Stimulated activated memory B cell treated with anti-CD40 and anti-IgM and Interleukin-4, amounts not matched to agents 10 μg/mL and 1 μg/mL and 100 μg/mL, for 72 hours (primary cell): ENCODE results near the gene NAV2.

Experiments used
- ATAC-seq: fragments of 150-1000 bp; cut with Tn5 transposase; 2 replicates; pipeline ENCODE4 v1.10.0; 2021
- H3K27ac Mint-ChIP-seq: one replicate; pipeline ENCODE4 v1.8.0; 2022; ENCODE audit warnings: mild to moderate bottlenecking, mixed read lengths
- H3K27me3 Mint-ChIP-seq: one replicate; pipeline ENCODE4 v1.8.0; 2022; ENCODE audit warnings: mixed read lengths
- H3K36me3 Mint-ChIP-seq: one replicate; pipeline ENCODE4 v1.8.0; 2022; ENCODE audit warnings: mixed read lengths
- H3K4me1 Mint-ChIP-seq: one replicate; pipeline ENCODE4 v1.8.0; 2022; ENCODE audit warnings: mixed read lengths
- H3K4me3 Mint-ChIP-seq: one replicate; pipeline ENCODE4 v1.8.0; 2022; ENCODE audit warnings: mild to moderate bottlenecking, moderate library complexity, mixed read lengths
- H3K9me3 Mint-ChIP-seq: one replicate; pipeline ENCODE4 v1.8.0; 2022; ENCODE audit warnings: mixed read lengths

The NAV2 gene

DNA sequence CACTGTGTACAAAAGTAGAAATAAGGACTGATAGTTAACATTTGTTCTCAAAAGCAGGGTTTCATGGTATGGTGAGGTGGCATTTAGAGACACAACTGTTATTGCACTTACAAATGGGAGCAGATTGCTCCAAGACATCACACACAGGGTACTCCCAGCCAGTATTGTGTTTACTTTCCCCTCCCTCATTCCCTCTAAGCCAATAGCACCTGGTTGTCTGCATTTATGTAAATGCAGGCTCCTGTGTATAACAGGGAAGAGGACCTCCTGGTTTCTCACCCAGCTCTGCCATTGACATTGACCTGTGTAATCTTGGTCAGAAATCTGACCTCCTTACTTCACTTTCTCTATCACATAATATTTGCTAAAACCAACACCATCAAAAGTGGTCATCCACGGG is 154.4 kb downstream of the NAV2 start:
- no peaks in the 10 kb centered on the region for H3K4me1 Mint-ChIP-seq
- H3K36me3 Mint-ChIP-seq: no peaks in the 10 kb centered on the region

DNA sequence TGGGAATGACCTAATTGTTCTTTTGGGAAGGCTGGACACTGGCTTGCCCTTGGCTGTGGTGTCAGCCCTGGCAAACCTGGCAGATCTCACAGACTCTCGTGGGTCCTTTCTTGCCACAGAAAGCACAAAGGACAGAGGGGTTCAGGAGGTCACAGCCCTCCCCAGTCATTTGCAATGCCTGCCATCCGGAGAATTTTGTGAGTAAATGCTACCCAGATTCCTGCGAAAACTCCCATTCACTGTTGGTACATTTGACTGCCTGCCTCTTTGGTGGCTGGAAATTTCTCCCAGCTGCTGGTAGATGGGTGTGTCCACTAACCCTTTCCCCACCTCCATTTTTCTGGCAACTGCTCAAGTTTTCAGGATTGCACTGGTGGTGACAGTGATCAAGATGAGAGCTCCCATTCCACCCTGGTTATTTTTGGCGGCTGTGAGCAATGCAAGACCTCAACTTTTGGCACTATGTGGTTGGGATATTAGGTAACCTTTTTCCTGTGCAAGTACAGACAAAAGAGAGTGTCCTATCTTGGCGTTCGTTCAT is 155.7 kb downstream of the NAV2 start:
- ATAC-seq: no peak
- H3K4me1 Mint-ChIP-seq: no peaks in the 10 kb centered on the region
- H3K36me3 Mint-ChIP-seq: no peaks in the 10 kb centered on the region
- H3K9me3 Mint-ChIP-seq: no peaks in the 10 kb centered on the region
- H3K4me3 Mint-ChIP-seq: no peak overlapping the region
- no peak overlapping the region for H3K27ac Mint-ChIP-seq
- no peaks in the 10 kb centered on the region for H3K27me3 Mint-ChIP-seq

More for the DNA sequence above, 154.4 kb downstream of the NAV2 start:
- no peaks in the 10 kb centered on the region for H3K27me3 Mint-ChIP-seq
- no peak overlapping the region for H3K27ac Mint-ChIP-seq
- H3K9me3 Mint-ChIP-seq: no peaks in the 10 kb centered on the region
- no peak overlapping the region for H3K4me3 Mint-ChIP-seq
- no peak for ATAC-seq

DNA sequence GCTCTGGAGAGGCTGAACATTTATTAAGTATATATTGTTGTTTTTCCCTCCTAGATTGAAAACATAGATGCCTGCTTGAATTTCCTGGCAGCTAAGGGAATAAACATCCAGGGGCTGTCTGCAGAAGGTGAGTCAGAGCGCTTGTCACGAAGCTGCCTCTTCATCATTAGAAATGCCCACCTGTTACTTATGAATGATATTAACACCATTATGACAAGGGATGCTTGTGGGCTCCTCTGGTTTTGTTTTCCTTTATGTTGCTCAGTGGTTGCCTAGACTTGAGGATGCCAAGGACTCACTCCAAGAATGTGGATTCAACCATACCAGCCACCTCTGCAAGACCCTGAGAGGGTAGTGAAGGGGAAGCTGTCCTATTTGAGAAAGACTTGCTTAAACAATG is 156.2 kb downstream of the NAV2 start:
- Mint-ChIP-seq H3K36me3 (no peaks in the 10 kb centered on the region), H3K27me3 (no peaks in the 10 kb centered on the region), H3K9me3 (no peaks in the 10 kb centered on the region), H3K27ac (no peak overlapping the region), H3K4me3 (no peak overlapping the region), H3K4me1 (no peaks in the 10 kb centered on the region)
- ATAC-seq: no peak

DNA sequence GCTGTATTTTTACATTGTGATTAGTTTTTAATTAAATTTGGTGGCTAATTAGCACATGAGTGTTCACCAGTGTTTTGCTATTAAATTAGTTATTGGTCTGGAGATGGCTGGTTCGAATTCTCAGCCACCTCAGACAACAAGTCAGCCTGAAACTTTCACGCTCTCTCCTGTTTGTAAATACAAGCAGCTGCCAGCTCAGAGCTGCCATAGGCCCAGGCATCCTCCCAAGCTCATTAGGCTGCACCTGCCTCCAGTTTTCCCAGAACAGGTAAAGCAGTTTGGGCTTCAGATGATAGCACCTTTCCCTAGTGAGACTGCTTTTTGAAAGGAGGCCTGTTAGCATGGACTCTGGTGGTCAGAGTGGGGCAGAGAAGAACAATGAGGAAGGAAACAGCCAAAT is 156.8 kb downstream of the NAV2 start:
- Mint-ChIP-seq H3K27ac (no peak overlapping the region), H3K9me3 (no peaks in the 10 kb centered on the region), H3K4me1 (no peaks in the 10 kb centered on the region), H3K27me3 (no peaks in the 10 kb centered on the region), H3K36me3 (no peaks in the 10 kb centered on the region), H3K4me3 (no peak overlapping the region)
- no peak for ATAC-seq

DNA sequence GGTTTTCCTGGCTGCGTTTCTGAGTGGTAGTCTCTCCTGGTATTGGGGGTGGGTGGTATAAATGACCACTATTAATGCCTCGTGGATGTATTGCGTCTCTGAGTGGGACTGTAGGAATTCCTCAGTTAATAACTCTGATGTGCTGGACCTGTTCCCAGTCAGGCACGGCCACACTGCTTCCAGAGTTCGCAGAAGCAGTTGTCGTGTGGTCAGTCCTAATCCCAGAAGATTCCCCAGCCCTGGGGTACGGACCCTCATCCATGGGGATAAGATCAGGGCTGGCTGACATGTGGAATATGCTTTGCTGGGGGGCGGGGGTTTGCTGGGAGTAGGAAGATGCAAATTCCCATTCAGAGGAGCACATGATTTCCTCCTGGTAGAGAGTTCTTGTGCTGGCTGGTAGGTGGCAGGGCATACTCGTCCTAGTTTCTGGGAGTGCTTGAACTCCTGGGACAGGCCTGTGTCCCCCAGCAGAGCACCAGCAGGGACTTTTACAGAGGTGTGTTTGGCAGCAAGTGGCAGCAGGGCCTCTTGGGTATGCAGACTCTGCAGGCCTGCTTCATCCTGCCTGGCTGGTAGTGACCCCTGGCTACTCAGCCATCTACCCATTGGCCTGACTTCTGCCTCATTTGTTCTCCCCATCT is 157.4 kb downstream of the NAV2 start:
- H3K9me3 Mint-ChIP-seq: no peaks in the 10 kb centered on the region
- H3K36me3 Mint-ChIP-seq: no peaks in the 10 kb centered on the region
- H3K4me1 Mint-ChIP-seq: no peaks in the 10 kb centered on the region
- H3K27me3 Mint-ChIP-seq: no peaks in the 10 kb centered on the region
- ATAC-seq: no peak
- H3K27ac Mint-ChIP-seq: no peak overlapping the region
- H3K4me3 Mint-ChIP-seq: no peak overlapping the region

DNA sequence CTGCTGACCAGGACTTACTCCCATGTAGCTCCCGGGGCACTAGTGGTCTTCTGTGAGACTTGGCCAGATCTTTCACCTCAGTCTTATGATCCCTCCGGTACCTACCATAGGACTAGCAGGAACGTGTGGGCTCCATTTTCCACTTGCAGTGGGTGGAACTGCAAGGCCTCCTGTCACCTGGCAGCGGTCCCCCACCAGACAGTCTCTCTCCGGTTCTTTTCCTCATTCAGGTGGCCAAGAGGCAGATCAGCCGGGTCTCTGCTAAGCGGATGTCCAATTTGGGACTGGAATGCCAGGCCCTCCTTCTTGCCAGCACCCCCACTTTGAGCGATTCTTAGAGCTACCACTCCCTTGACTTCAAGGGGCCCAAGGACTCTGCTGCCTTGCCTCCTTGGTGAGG is 158.9 kb downstream of the NAV2 start:
- Mint-ChIP-seq H3K27me3 (no peaks in the 10 kb centered on the region), H3K4me1 (no peaks in the 10 kb centered on the region), H3K36me3 (no peaks in the 10 kb centered on the region), H3K4me3 (no peak overlapping the region), H3K27ac (no peak overlapping the region), H3K9me3 (no peaks in the 10 kb centered on the region)
- no peak for ATAC-seq

DNA sequence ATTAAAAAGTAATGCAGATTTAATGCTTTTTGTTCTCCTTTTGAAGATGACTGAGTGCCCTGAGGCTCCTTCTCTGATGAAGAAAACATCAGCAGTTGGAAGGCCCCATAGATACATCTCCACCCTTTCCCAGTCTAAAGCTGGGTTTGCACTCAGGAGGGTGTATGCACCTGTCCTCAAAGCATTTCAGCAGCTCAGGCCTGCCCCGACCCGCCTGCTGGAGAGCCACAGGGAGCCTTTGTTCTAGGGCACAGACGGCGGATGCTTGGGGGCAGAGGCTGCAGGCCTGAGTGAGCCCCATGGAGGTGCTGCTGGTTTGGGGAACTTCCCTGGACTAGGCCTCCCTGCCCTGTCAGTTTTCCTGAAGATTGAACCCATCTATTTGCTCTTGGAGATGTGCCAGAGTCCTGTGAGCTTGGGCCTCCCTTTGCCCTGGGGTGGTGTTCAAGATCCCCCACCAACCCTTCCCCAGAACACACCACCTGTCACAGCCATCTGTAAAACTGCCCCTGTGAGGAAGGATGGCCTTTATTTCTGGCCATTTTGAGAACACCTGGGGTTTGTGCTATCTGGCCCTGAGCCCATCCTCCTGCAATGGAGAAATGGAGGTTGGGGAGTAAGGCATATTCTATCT is 160.0 kb downstream of the NAV2 start:
- no peak overlapping the region for H3K4me3 Mint-ChIP-seq
- no peaks in the 10 kb centered on the region for H3K27me3 Mint-ChIP-seq
- no peaks in the 10 kb centered on the region for H3K9me3 Mint-ChIP-seq
- H3K4me1 Mint-ChIP-seq: no peaks in the 10 kb centered on the region
- no peak for ATAC-seq
- H3K36me3 Mint-ChIP-seq: no peaks in the 10 kb centered on the region
- H3K27ac Mint-ChIP-seq: no peak overlapping the region

DNA sequence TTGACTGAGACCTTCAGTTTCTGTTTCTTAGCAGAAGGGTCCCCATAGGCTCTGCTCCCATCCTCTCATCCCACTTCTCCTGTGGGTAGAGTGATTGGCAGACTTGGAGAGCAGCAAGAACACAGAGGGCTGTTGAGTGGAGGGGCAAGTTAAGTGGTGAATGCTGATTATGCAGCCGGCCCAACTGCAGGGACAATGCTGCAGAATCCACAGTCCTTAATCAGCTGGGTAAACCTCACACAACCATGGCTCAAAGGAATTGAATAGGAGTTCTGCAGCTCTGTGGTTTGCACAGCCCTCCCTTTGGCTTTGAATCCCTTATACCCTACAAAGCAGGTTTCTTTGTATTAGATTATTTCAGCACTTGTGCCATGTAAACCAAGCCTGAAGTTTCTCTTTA is 161.1 kb downstream of the NAV2 start:
- Mint-ChIP-seq H3K9me3 (no peaks in the 10 kb centered on the region), H3K27ac (no peak overlapping the region), H3K4me1 (no peaks in the 10 kb centered on the region), H3K4me3 (no peak overlapping the region), H3K27me3 (no peaks in the 10 kb centered on the region), H3K36me3 (no peaks in the 10 kb centered on the region)
- ATAC-seq: no peak

DNA sequence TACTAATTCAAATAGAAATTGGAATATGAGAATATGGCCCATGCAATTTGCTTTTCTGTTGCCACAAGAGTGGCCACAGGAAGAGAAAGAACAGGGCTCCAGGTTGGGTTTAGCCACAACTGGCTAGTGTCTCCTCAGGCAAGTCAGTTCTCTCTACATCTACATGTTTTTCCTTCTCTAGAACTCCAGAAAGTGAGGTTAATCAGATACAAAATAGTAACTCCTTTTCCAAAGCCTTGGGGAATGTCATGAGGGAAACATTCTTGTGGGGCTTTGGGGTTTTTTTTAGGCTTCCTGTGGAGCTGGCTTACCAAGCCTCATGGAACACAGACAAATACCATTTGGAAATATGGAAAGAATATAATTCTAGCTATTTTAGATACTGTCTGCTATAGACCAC is 161.6 kb downstream of the NAV2 start:
- no peak for ATAC-seq

DNA sequence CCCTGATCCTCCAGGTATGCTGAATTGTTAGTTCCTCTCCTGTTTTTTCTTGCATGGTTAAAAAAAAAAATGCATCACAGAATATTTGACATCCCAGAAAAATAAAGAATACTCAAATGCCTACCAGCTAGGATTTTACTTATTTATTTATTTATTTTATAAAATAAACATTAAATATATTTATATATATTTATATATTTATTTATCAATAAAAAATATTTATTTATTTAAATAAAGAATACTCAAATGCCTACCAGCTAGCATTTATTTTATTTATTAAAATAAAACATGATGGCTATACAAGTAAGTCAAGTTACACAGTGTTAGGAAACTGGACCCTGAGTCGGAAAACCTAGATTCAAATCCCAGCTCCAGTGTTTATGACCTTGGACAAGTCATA is 164.1 kb downstream of the NAV2 start:
- Mint-ChIP-seq H3K27ac (no peak overlapping the region), H3K27me3 (peaks cover 10% of the 10 kb centered on the region), H3K9me3 (no peaks in the 10 kb centered on the region), H3K4me1 (no peaks in the 10 kb centered on the region), H3K36me3 (no peaks in the 10 kb centered on the region), H3K4me3 (no peak overlapping the region)
- ATAC-seq: no peak

More for the DNA sequence above, 161.6 kb downstream of the NAV2 start:
- Mint-ChIP-seq H3K27ac (no peak overlapping the region), H3K36me3 (no peaks in the 10 kb centered on the region), H3K4me1 (no peaks in the 10 kb centered on the region), H3K4me3 (no peak overlapping the region), H3K9me3 (no peaks in the 10 kb centered on the region), H3K27me3 (no peaks in the 10 kb centered on the region)

DNA sequence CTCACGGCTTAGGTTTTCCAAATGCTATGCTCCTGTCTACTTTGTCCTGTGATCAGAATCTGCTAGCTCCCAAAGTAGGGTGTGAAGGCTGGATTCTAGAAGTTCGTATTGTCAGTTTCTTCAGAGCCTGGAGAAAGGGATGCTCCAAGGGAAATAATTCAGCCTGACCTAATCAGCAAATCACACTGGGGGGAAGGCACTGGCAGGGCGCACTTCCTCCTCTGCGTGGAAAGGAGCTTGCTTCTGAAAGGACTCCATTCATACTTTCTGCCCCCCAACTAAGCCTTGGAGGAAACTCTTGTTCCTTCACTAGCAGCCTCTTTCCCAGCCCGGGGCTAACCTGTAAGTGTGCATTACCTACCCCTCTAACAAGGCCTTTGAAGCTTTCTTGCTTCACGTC is 165.9 kb downstream of the NAV2 start:
- H3K9me3 Mint-ChIP-seq: no peaks in the 10 kb centered on the region
- no peaks in the 10 kb centered on the region for H3K4me1 Mint-ChIP-seq
- no peak overlapping the region for H3K4me3 Mint-ChIP-seq
- peaks cover 10% of the 10 kb centered on the region for H3K27me3 Mint-ChIP-seq
- ATAC-seq: no peak
- no peaks in the 10 kb centered on the region for H3K36me3 Mint-ChIP-seq
- H3K27ac Mint-ChIP-seq: no peak overlapping the region

DNA sequence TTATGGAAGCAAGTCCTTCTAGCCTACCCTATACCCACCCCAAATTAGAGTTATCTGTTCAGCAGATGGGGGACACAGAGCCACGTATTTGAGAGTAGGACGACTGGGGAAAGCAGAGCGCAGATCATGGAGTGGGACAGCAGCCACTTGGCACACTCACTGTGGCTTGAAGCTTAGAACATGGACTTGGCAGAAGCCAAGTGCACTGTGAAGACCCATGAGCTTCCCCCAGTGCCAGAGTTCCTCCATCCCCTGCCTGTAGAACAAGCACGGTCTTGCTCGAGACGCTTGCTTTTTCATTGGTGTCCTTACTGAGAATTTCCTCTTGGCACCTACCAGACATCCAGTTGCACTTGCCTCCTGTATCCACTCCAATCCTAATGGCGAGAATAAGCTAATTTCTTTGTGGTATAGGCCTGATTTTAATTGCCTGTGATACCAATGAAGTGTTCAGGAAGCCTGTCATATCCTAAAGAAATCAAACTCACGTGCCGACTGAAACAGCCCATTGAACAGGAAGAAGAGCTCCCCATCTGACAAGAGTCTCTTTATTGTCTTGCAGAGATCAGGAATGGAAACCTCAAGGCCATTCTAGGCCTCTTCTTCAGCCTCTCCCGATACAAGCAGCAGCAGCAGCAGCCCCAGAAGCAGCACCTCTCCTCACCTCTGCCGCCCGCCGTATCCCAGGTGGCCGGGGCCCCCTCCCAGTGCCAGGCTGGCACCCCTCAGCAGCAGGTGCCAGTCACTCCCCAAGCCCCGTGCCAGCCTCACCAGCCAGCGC is 166.9 kb downstream of the NAV2 start:
- no peak for ATAC-seq
- Mint-ChIP-seq H3K4me3 (no peak overlapping the region), H3K27me3 (peaks cover 10% of the 10 kb centered on the region), H3K9me3 (no peaks in the 10 kb centered on the region), H3K4me1 (no peaks in the 10 kb centered on the region), H3K36me3 (no peaks in the 10 kb centered on the region), H3K27ac (no peak overlapping the region)

DNA sequence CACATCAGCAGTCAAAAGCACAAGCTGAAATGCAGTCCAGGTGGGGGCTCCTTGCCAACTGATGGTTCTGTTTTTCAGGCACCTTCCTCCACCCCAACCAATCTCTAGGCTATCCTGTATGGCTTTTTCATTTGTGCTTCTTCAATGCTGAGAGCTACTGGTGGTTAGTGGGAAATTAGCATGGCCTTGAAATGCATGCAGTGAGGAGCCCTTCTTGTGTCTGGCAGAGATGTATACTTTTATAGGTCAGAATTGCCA is 167.4 kb downstream of the NAV2 start:
- H3K27me3 Mint-ChIP-seq: peaks cover 10% of the 10 kb centered on the region
- no peaks in the 10 kb centered on the region for H3K9me3 Mint-ChIP-seq
- no peaks in the 10 kb centered on the region for H3K4me1 Mint-ChIP-seq
- H3K4me3 Mint-ChIP-seq: no peak overlapping the region
- no peak for ATAC-seq
- H3K36me3 Mint-ChIP-seq: no peaks in the 10 kb centered on the region
- no peak overlapping the region for H3K27ac Mint-ChIP-seq

DNA sequence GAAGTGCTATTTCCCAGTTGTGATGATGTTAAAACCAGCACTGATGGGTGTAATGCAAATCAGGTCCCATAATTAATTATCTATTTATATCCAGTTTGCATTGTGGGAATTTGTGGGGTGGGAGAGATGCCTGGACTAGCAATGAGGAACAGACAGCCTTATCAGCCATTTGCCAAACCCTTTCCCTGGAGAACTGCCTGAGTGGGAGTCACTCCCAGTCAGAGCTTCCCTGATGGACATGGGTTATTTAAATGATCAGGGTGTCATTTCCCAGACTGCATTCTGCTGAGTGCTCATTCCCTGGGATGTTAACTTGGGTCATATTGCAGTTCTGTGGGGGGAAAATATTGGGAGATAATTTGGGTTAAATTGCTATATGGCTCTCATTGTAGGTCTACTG is 168.5 kb downstream of the NAV2 start:
- H3K4me3 Mint-ChIP-seq: no peak overlapping the region
- H3K4me1 Mint-ChIP-seq: no peaks in the 10 kb centered on the region
- peaks cover 10% of the 10 kb centered on the region for H3K27me3 Mint-ChIP-seq
- no peak overlapping the region for H3K27ac Mint-ChIP-seq
- H3K9me3 Mint-ChIP-seq: no peaks in the 10 kb centered on the region
- no peaks in the 10 kb centered on the region for H3K36me3 Mint-ChIP-seq
- ATAC-seq: no peak

DNA sequence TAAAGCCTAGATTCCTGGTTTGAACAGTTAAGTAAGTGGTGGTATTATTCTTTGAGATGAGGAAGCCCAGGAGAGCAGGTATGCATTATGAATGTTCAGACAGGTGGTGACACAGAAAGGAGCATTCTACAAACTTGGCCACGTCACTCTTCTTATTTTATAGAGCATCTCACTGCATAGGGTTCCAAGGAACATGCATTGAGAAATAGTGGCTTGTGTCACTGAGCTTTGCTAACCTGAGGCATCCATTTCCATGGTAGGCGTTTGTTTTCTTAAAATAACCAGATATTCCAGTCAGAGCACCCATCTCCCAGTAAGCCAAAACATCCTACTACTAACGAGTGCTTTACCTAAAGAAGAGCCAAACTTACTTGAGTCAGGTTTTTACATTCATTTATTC is 169.7 kb downstream of the NAV2 start:
- Mint-ChIP-seq H3K27me3 (peaks cover 10% of the 10 kb centered on the region), H3K4me3 (no peak overlapping the region), H3K9me3 (no peaks in the 10 kb centered on the region), H3K27ac (no peak overlapping the region), H3K36me3 (no peaks in the 10 kb centered on the region), H3K4me1 (no peaks in the 10 kb centered on the region)
- no peak for ATAC-seq

DNA sequence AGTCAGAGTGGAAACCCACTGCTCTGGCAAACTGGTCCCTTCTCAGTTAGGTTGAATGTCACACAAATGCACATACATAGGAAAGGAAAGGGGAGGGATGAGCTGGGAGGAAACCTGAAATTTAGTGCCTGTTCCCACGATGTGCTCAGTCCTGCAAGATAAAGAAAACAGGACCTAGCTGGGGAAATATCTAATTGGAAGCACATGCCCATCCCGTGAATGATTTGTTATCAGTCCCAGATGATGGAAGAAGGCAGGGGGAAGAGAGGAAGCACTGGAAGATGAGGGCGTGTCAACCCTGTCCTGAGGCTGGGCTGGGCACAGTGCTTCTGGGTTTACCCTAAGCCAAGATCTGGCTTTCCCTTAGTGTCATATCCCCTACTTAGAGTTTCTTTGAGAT is 173.9 kb downstream of the NAV2 start:
- ATAC-seq: no peak
- no peak overlapping the region for H3K27ac Mint-ChIP-seq
- H3K4me3 Mint-ChIP-seq: no peak overlapping the region
- no peaks in the 10 kb centered on the region for H3K36me3 Mint-ChIP-seq
- no peaks in the 10 kb centered on the region for H3K9me3 Mint-ChIP-seq
- no peaks in the 10 kb centered on the region for H3K27me3 Mint-ChIP-seq
- H3K4me1 Mint-ChIP-seq: no peaks in the 10 kb centered on the region
